Measurements from ENCODE around the gene MYO9A. TPM values are rescaled to one million over a fixed set of nuclear protein-coding genes. Genes with fewer than 3 reads are reported as not detected.
"Not testable (repeated sequence)": the region's sequence is repeated elsewhere in the genome, so short reads cannot be mapped to it uniquely, and the experiment has no call there.

MYO9A gene
- polyA plus RNA-seq, 1 donor from 2014 or later, result 23.1 TPM

GRCh38 chr15:71891026-71891425, 226.9 kb downstream of the MYO9A start:
- no peak overlapping the region for H3K27ac Mint-ChIP-seq
- no peaks in the 10 kb centered on the region for H3K9me3 Mint-ChIP-seq
- no peak overlapping the region for H3K4me3 Mint-ChIP-seq
- H3K36me3 Mint-ChIP-seq, result peaks cover 20% of the 10 kb centered on the region
- peaks cover 0 to 12% (median 8%) of the 10 kb centered on the region in 3 donors for H3K4me1 Mint-ChIP-seq
- H3K27me3 Mint-ChIP-seq, result no peaks in the 10 kb centered on the region

- H3K9me3 Mint-ChIP-seq, result no peaks in the 10 kb centered on the region
- H3K4me3 Mint-ChIP-seq, result no peak overlapping the region
- no peak overlapping the region for H3K27ac Mint-ChIP-seq
- H3K27me3 Mint-ChIP-seq, result no peaks in the 10 kb centered on the region
- H3K4me1 Mint-ChIP-seq, result peaks cover 2 to 12% (median 8%) of the 10 kb centered on the region in 3 donors
- peaks cover 23% of the 10 kb centered on the region for H3K36me3 Mint-ChIP-seq
Measured at GRCh38 chr15:71889947-71890346, 228.0 kb downstream of the MYO9A start.

- peaks cover 23% of the 10 kb centered on the region for H3K36me3 Mint-ChIP-seq
- H3K27ac Mint-ChIP-seq, result no peak overlapping the region
- H3K27me3 Mint-ChIP-seq, result no peaks in the 10 kb centered on the region
- peaks cover 2 to 12% (median 8%) of the 10 kb centered on the region in 3 donors for H3K4me1 Mint-ChIP-seq
- H3K9me3 Mint-ChIP-seq, result no peaks in the 10 kb centered on the region
- H3K4me3 Mint-ChIP-seq, result no peak overlapping the region
Measured at GRCh38 chr15:71889385-71889784, 228.6 kb downstream of the MYO9A start.

GRCh38 chr15:71888797-71889196, 229.2 kb downstream of the MYO9A start:
- no peak overlapping the region for H3K27ac Mint-ChIP-seq
- peaks cover 4 to 12% (median 8%) of the 10 kb centered on the region in 3 donors for H3K4me1 Mint-ChIP-seq
- no peaks in the 10 kb centered on the region for H3K27me3 Mint-ChIP-seq
- peaks cover 25% of the 10 kb centered on the region for H3K36me3 Mint-ChIP-seq
- H3K4me3 Mint-ChIP-seq, result no peak overlapping the region
- no peaks in the 10 kb centered on the region for H3K9me3 Mint-ChIP-seq

- H3K36me3 Mint-ChIP-seq, result peaks cover 20% of the 10 kb centered on the region
Measured at GRCh38 chr15:71885390-71885789, 232.6 kb downstream of the MYO9A start.

GRCh38 chr15:71883447-71883846, 234.5 kb downstream of the MYO9A start:
- peaks cover 0 to 4% (median 0%) of the 10 kb centered on the region in 3 donors for H3K4me1 Mint-ChIP-seq
- no peaks in the 10 kb centered on the region for H3K27me3 Mint-ChIP-seq
- H3K27ac Mint-ChIP-seq, result no peak overlapping the region
- H3K9me3 Mint-ChIP-seq, result no peaks in the 10 kb centered on the region
- H3K36me3 Mint-ChIP-seq, result peaks cover 20% of the 10 kb centered on the region
- H3K4me3 Mint-ChIP-seq, result no peak overlapping the region

More at GRCh38 chr15:71885390-71885789, 232.6 kb downstream of the MYO9A start:
- no peak overlapping the region for H3K27ac Mint-ChIP-seq
- no peaks in the 10 kb centered on the region for H3K9me3 Mint-ChIP-seq
- no peaks in the 10 kb centered on the region for H3K27me3 Mint-ChIP-seq
- H3K4me3 Mint-ChIP-seq, result no peak overlapping the region
- H3K4me1 Mint-ChIP-seq, result peaks cover 4 to 12% (median 7%) of the 10 kb centered on the region in 3 donors

- H3K9me3 Mint-ChIP-seq, result no peaks in the 10 kb centered on the region
- H3K27me3 Mint-ChIP-seq, result no peaks in the 10 kb centered on the region
- H3K27ac Mint-ChIP-seq, result no peak overlapping the region
- no peak overlapping the region for H3K4me3 Mint-ChIP-seq
- peaks cover 0 to 2% (median 0%) of the 10 kb centered on the region in 3 donors for H3K4me1 Mint-ChIP-seq
- peaks cover 13% of the 10 kb centered on the region for H3K36me3 Mint-ChIP-seq
Measured at GRCh38 chr15:71880276-71880675, 237.7 kb downstream of the MYO9A start.

- Mint-ChIP-seq H3K36me3 (peaks cover 4% of the 10 kb centered on the region), H3K27ac (peak overlapping the region in 2 of 3 donors; percentile 6 to 36), H3K4me3 (no peak overlapping the region), H3K9me3 (no peaks in the 10 kb centered on the region), H3K4me1 (peaks cover 0 to 12% (median 0%) of the 10 kb centered on the region in 3 donors), H3K27me3 (no peaks in the 10 kb centered on the region)
Measured at GRCh38 chr15:71874245-71874644, 243.7 kb downstream of the MYO9A start.

GRCh38 chr15:71858232-71858631, 259.7 kb downstream of the MYO9A start:
- peaks cover 30% of the 10 kb centered on the region for H3K36me3 Mint-ChIP-seq
- H3K4me1 Mint-ChIP-seq, H3K9me3 Mint-ChIP-seq, H3K27me3 Mint-ChIP-seq, H3K4me3 Mint-ChIP-seq, H3K27ac Mint-ChIP-seq: not testable (repeated sequence)

- peaks cover 0 to 1% (median 0%) of the 10 kb centered on the region in 3 donors for H3K9me3 Mint-ChIP-seq
- no peak overlapping the region for H3K4me3 Mint-ChIP-seq
- H3K36me3 Mint-ChIP-seq, result peaks cover 17% of the 10 kb centered on the region
- no peaks in the 10 kb centered on the region for H3K4me1 Mint-ChIP-seq
- no peak overlapping the region for H3K27ac Mint-ChIP-seq
- H3K27me3 Mint-ChIP-seq, result no peaks in the 10 kb centered on the region
Measured at GRCh38 chr15:71853543-71853942, 264.4 kb downstream of the MYO9A start.

GRCh38 chr15:71844916-71845315, 273.0 kb downstream of the MYO9A start:
- Mint-ChIP-seq H3K27me3 (no peaks in the 10 kb centered on the region), H3K4me1 (no peaks in the 10 kb centered on the region), H3K9me3 (no peaks in the 10 kb centered on the region), H3K27ac (no peak overlapping the region), H3K36me3 (peaks cover 15% of the 10 kb centered on the region), H3K4me3 (no peak overlapping the region)

GRCh38 chr15:71841563-71841962, 276.4 kb downstream of the MYO9A start:
- no peaks in the 10 kb centered on the region for H3K9me3 Mint-ChIP-seq
- H3K4me3 Mint-ChIP-seq, result no peak overlapping the region

GRCh38 chr15:71830981-71831380, 287.0 kb downstream of the MYO9A start:
- H3K9me3 Mint-ChIP-seq, result peaks cover 0 to 4% (median 0%) of the 10 kb centered on the region in 3 donors
- no peak overlapping the region for H3K27ac Mint-ChIP-seq
- H3K4me3 Mint-ChIP-seq, result no peak overlapping the region
- no peaks in the 10 kb centered on the region for H3K27me3 Mint-ChIP-seq
- peaks cover 21% of the 10 kb centered on the region for H3K36me3 Mint-ChIP-seq
- peaks cover 0 to 2% (median 0%) of the 10 kb centered on the region in 3 donors for H3K4me1 Mint-ChIP-seq

More at GRCh38 chr15:71841563-71841962, 276.4 kb downstream of the MYO9A start:
- Mint-ChIP-seq H3K36me3 (peaks cover 13% of the 10 kb centered on the region), H3K27ac (no peak overlapping the region), H3K4me1 (no peaks in the 10 kb centered on the region), H3K27me3 (no peaks in the 10 kb centered on the region)

GRCh38 chr15:71826196-71826595, 291.8 kb downstream of the MYO9A start:
- Mint-ChIP-seq H3K4me3 (no peak overlapping the region), H3K36me3 (peaks cover 43% of the 10 kb centered on the region), H3K27me3 (no peaks in the 10 kb centered on the region), H3K4me1 (no peaks in the 10 kb centered on the region), H3K9me3 (peaks cover 3 to 26% (median 7%) of the 10 kb centered on the region in 3 donors), H3K27ac (no peak overlapping the region)

- H3K9me3 Mint-ChIP-seq, result peaks cover 7 to 33% (median 7%) of the 10 kb centered on the region in 3 donors
- H3K36me3 Mint-ChIP-seq, result peaks cover 43% of the 10 kb centered on the region
- no peaks in the 10 kb centered on the region for H3K4me1 Mint-ChIP-seq
- H3K4me3 Mint-ChIP-seq, result no peak overlapping the region
- no peak overlapping the region for H3K27ac Mint-ChIP-seq
- no peaks in the 10 kb centered on the region for H3K27me3 Mint-ChIP-seq
Measured at GRCh38 chr15:71825021-71825730, 292.8 kb downstream of the MYO9A start.

- H3K36me3 Mint-ChIP-seq, result peaks cover 41% of the 10 kb centered on the region
- no peaks in the 10 kb centered on the region for H3K4me1 Mint-ChIP-seq
- H3K4me3 Mint-ChIP-seq, result peak overlapping the region in 1 of 4 donors; percentile 39
- peak overlapping the region in 1 of 3 donors; percentile 27 for H3K27ac Mint-ChIP-seq
- H3K9me3 Mint-ChIP-seq, result peaks cover 4 to 43% (median 9%) of the 10 kb centered on the region in 3 donors
- no peaks in the 10 kb centered on the region for H3K27me3 Mint-ChIP-seq
Measured at GRCh38 chr15:71823801-71824200, 294.1 kb downstream of the MYO9A start.

All from IgD-negative memory B cell (primary cell).